ENCODE measurements around the gene GTPBP3. TPM values are rescaled to one million over a fixed set of nuclear protein-coding genes. Genes with fewer than 3 reads are reported as not detected.

The GTPBP3 gene
- total RNA-seq, 3 donors from 2014 or later (not counting 1 experiment from before 2014, with no cell fraction given): 21.6 to 33.0 (median 27.7) TPM

DNA sequence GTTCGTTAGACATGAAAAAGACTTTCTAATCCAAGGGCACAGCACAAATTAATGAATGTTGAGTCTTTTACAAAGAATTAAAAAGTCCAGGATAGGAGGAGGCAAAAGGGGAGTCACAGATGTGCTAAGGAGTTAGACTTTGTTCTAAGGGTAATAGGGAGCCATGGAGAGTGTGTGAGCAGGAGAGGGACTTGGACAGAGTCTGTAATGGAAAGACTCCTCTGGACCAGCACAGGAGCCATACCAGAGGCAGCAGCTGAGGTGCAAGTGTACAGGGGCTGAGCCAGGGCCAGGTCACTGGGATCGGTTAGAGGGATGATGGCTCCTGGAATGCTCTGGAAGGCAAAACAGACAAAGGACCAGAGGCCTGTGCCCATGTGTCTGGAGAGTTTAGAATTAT, 10.5 kb downstream of the GTPBP3 start:
- H3K27ac Mint-ChIP-seq: no peak overlapping the region
- no peaks in the 10 kb centered on the region for H3K36me3 Mint-ChIP-seq
- intact Hi-C loops (cut with micrococcal nuclease): no loop called here
- H3K4me3 Mint-ChIP-seq: no peak overlapping the region
- no peaks in the 10 kb centered on the region for H3K36me3 ChIP-seq (ENCODE audit: control insufficient read depth, insufficient read depth, low read length)
- no peak overlapping the region for H3K4me3 ChIP-seq (ENCODE audit: low read length)
- H3K4me1 ChIP-seq (ENCODE audit: control insufficient read depth, insufficient read depth, low read length): peaks cover 13% of the 10 kb centered on the region
- no peak overlapping the region for H3K27ac ChIP-seq (ENCODE audit: low read length)
- H3K27me3 Mint-ChIP-seq (ENCODE audit: low read depth in 2 of 2): peaks cover 7 to 21% of the 10 kb centered on the region in 2 donors
- H3K9me3 ChIP-seq (ENCODE audit: control insufficient read depth, insufficient read depth, low read length): no peaks in the 10 kb centered on the region
- WGBS (ENCODE audit: insufficient coverage): 73% methylated on average over 2 of the region's 2 CpGs
- DNase-seq (no peak), ATAC-seq (no peak)
- peaks cover 2% of the 10 kb centered on the region for H3K27me3 ChIP-seq (ENCODE audit: control insufficient read depth, insufficient read depth, low read length)
- H3K9me3 Mint-ChIP-seq: no peaks in the 10 kb centered on the region
- TF ChIP-seq, protein P1, sequence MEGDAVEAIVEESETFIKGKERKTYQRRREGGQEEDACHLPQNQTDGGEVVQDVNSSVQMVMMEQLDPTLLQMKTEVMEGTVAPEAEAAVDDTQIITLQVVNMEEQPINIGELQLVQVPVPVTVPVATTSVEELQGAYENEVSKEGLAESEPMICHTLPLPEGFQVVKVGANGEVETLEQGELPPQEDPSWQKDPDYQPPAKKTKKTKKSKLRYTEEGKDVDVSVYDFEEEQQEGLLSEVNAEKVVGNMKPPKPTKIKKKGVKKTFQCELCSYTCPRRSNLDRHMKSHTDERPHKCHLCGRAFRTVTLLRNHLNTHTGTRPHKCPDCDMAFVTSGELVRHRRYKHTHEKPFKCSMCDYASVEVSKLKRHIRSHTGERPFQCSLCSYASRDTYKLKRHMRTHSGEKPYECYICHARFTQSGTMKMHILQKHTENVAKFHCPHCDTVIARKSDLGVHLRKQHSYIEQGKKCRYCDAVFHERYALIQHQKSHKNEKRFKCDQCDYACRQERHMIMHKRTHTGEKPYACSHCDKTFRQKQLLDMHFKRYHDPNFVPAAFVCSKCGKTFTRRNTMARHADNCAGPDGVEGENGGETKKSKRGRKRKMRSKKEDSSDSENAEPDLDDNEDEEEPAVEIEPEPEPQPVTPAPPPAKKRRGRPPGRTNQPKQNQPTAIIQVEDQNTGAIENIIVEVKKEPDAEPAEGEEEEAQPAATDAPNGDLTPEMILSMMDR (IDR thresholded peaks at IDR 0.05): no peak
- peaks cover 0 to 6% of the 10 kb centered on the region in 2 donors for H3K4me1 Mint-ChIP-seq

DNA sequence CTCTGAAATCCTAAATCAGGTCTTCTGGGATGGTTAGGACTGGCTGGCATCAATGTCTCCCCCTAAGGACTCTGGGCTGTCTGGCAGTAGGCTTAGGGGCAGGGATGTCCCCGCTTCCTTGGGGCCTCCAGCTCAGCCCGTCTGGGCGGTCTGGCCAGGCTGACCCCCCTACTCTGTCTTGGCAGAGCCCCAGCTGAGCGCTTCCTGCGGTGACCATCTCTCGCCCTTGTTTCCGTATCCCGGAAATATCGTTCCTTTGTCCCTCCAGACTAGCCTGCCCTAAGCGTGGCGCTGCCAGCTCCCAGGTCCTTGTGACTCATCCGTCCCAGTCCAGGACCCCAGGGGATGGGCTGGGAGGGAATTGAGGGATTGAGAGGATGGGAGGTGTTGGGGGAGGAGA, 11.3 kb downstream of the GTPBP3 start:
- peaks cover 13% of the 10 kb centered on the region for H3K4me1 ChIP-seq (ENCODE audit: control insufficient read depth, insufficient read depth, low read length)
- Mint-ChIP-seq H3K36me3 (no peaks in the 10 kb centered on the region), H3K4me3 (no peak overlapping the region), H3K27ac (no peak overlapping the region), H3K9me3 (no peaks in the 10 kb centered on the region), H3K4me1 (peaks cover 0 to 6% of the 10 kb centered on the region in 2 donors), H3K27me3 (ENCODE audit: low read depth in 2 of 2) (peaks cover 7 to 26% of the 10 kb centered on the region in 2 donors)
- H3K27ac ChIP-seq (ENCODE audit: low read length): no peak overlapping the region
- WGBS (ENCODE audit: insufficient coverage): 16% methylated on average over 11 of the region's 12 CpGs
- peaks cover 2% of the 10 kb centered on the region for H3K27me3 ChIP-seq (ENCODE audit: control insufficient read depth, insufficient read depth, low read length)
- no peak overlapping the region for H3K4me3 ChIP-seq (ENCODE audit: low read length)
- H3K9me3 ChIP-seq (ENCODE audit: control insufficient read depth, insufficient read depth, low read length): no peaks in the 10 kb centered on the region
- DNase-seq: no peak
- no peaks in the 10 kb centered on the region for H3K36me3 ChIP-seq (ENCODE audit: control insufficient read depth, insufficient read depth, low read length)
- no peak for ATAC-seq
- intact Hi-C loops (cut with micrococcal nuclease): no loop called here
- TF ChIP-seq, protein P1 (IDR thresholded peaks at IDR 0.05): no peak

DNA sequence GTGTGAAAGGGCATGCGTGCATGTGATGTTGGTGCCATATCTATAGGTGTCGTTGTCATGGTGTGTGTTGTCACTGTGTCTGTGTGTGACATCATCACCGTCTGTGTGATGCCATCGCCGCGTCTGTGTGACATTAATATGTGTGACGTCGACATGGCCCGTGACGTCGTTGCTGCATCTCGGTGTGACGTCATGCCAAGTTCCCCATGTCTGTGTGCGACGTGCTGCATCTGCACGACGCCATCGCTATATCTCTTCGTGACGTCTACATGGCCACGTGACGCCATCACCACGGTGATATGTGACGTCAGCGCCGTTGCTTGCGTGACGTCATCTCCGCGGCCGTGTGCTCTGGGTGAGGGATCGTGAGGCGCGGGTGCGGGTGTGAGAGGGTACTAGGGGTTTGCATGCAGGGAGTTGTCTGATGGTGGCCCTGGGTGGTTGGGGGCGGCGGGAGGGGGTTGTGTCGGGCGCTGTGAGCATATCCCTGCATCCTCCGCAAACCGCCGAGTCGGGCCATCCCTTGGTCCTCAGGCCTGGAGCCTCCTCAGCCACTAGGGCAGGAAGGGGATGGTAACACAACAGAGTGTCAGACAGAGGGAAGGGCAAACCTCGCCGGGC, 14.6 kb downstream of the GTPBP3 start:
- H3K27me3 ChIP-seq (ENCODE audit: control insufficient read depth, insufficient read depth, low read length): peaks cover 2% of the 10 kb centered on the region
- no peak overlapping the region for H3K27ac ChIP-seq (ENCODE audit: low read length)
- H3K4me1 ChIP-seq (ENCODE audit: control insufficient read depth, insufficient read depth, low read length): peaks cover 6% of the 10 kb centered on the region
- Mint-ChIP-seq H3K4me1 (no peaks in the 10 kb centered on the region), H3K36me3 (no peaks in the 10 kb centered on the region), H3K27me3 (ENCODE audit: low read depth in 2 of 2) (peaks cover 7 to 27% of the 10 kb centered on the region in 2 donors), H3K27ac (no peak overlapping the region), H3K4me3 (no peak overlapping the region), H3K9me3 (no peaks in the 10 kb centered on the region)
- ATAC-seq: no peak
- DNase-seq: no peak
- H3K36me3 ChIP-seq (ENCODE audit: control insufficient read depth, insufficient read depth, low read length): no peaks in the 10 kb centered on the region
- TF ChIP-seq, protein P1 (IDR thresholded peaks at IDR 0.05): no peak
- WGBS (ENCODE audit: insufficient coverage): 91% methylated on average over 45 of the region's 45 CpGs
- intact Hi-C loops (cut with micrococcal nuclease): no loop called here
- H3K4me3 ChIP-seq (ENCODE audit: low read length): no peak overlapping the region
- H3K9me3 ChIP-seq (ENCODE audit: control insufficient read depth, insufficient read depth, low read length): no peaks in the 10 kb centered on the region

All from natural killer cell (primary cell).